ENCODE measurements around the gene WDR76. TPM values are rescaled to one million over a fixed set of nuclear protein-coding genes. Genes with fewer than 3 reads are reported as not detected.

WDR76 gene
- total RNA-seq, 1 donor from 2014 or later = 5.7 TPM

DNA sequence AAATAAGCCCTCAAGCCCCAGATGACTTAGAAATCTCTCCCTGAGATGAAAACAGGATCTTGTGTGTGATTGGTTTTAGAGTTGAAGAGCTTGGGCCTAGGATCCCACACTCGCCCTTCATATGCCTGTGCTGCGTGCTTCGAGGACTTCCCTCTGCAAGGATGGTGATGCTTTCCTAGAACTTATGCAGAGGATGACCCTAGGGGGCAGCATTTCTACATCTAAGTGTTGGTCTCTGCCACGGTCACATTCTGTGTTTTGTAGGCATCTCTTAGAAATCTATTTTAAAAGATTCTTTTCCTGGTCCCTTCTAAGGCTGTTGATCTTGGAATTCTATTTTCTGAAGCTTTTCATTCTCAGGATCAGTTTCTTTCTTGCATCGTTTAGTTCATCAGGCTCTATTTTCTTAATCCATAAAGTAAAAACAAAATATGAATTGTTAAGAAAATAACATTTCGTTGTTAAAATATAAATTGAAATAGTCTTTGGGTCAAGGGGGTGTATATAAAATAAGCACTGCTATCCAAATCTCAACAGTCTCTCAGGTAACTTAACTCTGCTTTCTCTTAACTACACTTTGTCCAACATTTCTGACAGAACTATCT, 45.7 kb downstream of the WDR76 start:
- H3K9me3 ChIP-seq (ENCODE audit: control insufficient read depth in 3 of 3, low read length in 3 of 3) = no peaks in the 10 kb centered on the region
- H3K36me3 ChIP-seq (ENCODE audit: control insufficient read depth in 3 of 3, insufficient read depth in 3 of 3, low read length in 3 of 3) = peaks cover 0 to 2% (median 0%) of the 10 kb centered on the region in 3 donors
- no peaks in the 10 kb centered on the region for H3K4me1 ChIP-seq (ENCODE audit: control insufficient read depth in 3 of 3, insufficient read depth in 3 of 3, low read length in 3 of 3)
- no peaks in the 10 kb centered on the region for H3K27me3 ChIP-seq (ENCODE audit: control insufficient read depth in 3 of 3, insufficient read depth in 3 of 3, low read length in 3 of 3)
- H3K9ac ChIP-seq (ENCODE audit: low read depth in 1 of 3, low read length in 3 of 3) = no peak overlapping the region
- H3K27ac ChIP-seq (ENCODE audit: low read depth, low read length) = no peak overlapping the region
- no peak overlapping the region for H3K4me3 ChIP-seq (ENCODE audit: low read length in 3 of 3)

DNA sequence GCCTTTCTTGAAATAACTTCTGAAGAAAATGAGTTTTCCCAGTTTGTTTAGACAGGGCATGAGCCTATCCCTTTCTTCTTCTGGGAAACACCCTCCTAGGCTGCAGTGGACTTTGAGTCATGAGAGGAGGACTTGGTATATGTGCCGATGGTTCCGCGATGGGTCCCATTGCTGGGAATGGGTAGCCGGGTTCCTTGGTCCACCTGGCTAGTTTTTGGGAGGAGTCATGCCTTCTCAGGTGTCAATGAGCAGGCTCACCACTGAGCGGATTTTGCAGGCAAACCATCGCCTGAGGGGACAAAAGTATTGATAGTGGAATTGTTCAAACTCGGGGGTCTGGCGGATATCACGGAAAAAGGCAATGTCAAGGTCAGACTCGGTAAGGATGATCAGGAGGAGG, 46.8 kb downstream of the WDR76 start:
- H3K27me3 ChIP-seq (ENCODE audit: control insufficient read depth in 3 of 3, insufficient read depth in 3 of 3, low read length in 3 of 3) = no peaks in the 10 kb centered on the region
- no peak overlapping the region for H3K9ac ChIP-seq (ENCODE audit: low read depth in 1 of 3, low read length in 3 of 3)
- H3K9me3 ChIP-seq (ENCODE audit: control insufficient read depth in 3 of 3, low read length in 3 of 3) = no peaks in the 10 kb centered on the region
- H3K27ac ChIP-seq (ENCODE audit: low read depth, low read length) = no peak overlapping the region
- peaks cover 0 to 2% (median 0%) of the 10 kb centered on the region in 3 donors for H3K36me3 ChIP-seq (ENCODE audit: control insufficient read depth in 3 of 3, insufficient read depth in 3 of 3, low read length in 3 of 3)
- H3K4me1 ChIP-seq (ENCODE audit: control insufficient read depth in 3 of 3, insufficient read depth in 3 of 3, low read length in 3 of 3) = no peaks in the 10 kb centered on the region
- no peak overlapping the region for H3K4me3 ChIP-seq (ENCODE audit: low read length in 3 of 3)

DNA sequence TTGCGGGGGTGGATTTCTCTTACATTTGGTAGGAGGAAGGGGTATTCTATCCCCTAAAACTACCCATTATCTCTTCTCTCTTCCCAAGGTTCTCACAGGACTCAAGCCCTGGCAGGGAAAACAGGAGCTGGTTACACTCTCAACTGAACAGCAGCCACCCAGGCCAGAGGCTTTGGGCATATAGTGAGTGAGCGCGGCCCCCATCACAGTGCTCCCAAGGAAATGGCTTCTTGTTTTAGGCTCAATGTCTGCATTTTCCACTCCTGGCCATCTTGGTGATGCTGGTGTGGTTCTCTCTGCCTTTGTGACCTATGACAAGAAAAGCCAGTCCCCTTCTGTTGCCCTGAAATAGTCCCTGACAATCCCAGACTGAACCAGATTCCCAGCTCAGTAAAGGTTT, 50.1 kb downstream of the WDR76 start:
- Histone ChIP-seq H3K9me3 (ENCODE audit: control insufficient read depth in 3 of 3, low read length in 3 of 3) (no peaks in the 10 kb centered on the region), H3K9ac (ENCODE audit: low read depth in 1 of 3, low read length in 3 of 3) (no peak overlapping the region), H3K36me3 (ENCODE audit: control insufficient read depth in 3 of 3, insufficient read depth in 3 of 3, low read length in 3 of 3) (peaks cover 0 to 2% (median 0%) of the 10 kb centered on the region in 3 donors), H3K4me1 (ENCODE audit: control insufficient read depth in 3 of 3, insufficient read depth in 3 of 3, low read length in 3 of 3) (no peaks in the 10 kb centered on the region), H3K27ac (ENCODE audit: low read depth, low read length) (no peak overlapping the region), H3K4me3 (ENCODE audit: low read length in 3 of 3) (no peak overlapping the region), H3K27me3 (ENCODE audit: control insufficient read depth in 3 of 3, insufficient read depth in 3 of 3, low read length in 3 of 3) (no peaks in the 10 kb centered on the region)

DNA sequence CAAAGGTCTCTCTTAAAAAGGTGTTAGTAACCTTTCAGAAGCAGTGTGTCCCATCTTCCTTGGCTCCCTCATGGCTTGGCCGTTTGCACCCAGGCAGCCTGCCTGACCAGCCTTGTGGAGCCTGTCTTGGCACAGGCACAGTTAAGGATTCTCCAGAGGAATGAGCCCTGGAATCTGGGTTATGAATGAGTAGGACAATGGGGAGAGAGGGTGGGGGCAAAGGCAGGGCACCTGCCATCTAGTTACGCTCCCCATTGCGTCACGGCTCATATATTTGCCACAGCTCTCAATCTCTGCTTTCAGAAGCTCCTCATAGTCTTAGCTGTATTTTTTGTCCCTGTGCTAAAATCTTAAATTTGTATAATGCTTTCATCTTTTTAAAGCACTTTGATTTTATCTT, 50.6 kb downstream of the WDR76 start:
- Histone ChIP-seq H3K27ac (ENCODE audit: low read depth, low read length) (no peak overlapping the region), H3K27me3 (ENCODE audit: control insufficient read depth in 3 of 3, insufficient read depth in 3 of 3, low read length in 3 of 3) (no peaks in the 10 kb centered on the region), H3K4me3 (ENCODE audit: low read length in 3 of 3) (no peak overlapping the region), H3K9me3 (ENCODE audit: control insufficient read depth in 3 of 3, low read length in 3 of 3) (no peaks in the 10 kb centered on the region), H3K9ac (ENCODE audit: low read depth in 1 of 3, low read length in 3 of 3) (no peak overlapping the region), H3K4me1 (ENCODE audit: control insufficient read depth in 3 of 3, insufficient read depth in 3 of 3, low read length in 3 of 3) (no peaks in the 10 kb centered on the region), H3K36me3 (ENCODE audit: control insufficient read depth in 3 of 3, insufficient read depth in 3 of 3, low read length in 3 of 3) (peaks cover 0 to 2% (median 0%) of the 10 kb centered on the region in 3 donors)

DNA sequence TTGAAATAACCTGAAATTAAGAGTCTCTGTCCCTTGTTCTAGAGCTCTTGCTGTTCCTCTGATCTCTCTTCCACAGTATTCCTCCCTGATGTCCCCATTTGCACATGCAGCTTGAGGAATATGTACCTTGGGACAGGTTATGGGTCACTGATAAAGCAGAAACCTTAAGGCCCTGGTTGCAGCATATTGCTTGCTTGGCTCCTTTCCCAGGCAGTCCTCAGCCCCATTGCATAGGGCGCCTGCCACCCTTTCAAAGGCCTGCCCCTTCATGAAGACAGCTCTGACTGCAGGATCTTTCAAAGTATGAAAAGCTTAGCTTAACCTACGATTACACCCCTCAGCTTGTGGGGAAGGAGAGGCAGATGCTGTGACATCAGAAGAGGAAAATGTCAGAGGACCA, 51.6 kb downstream of the WDR76 start:
- H3K4me3 ChIP-seq (ENCODE audit: low read length in 3 of 3) = no peak overlapping the region
- H3K27me3 ChIP-seq (ENCODE audit: control insufficient read depth in 3 of 3, insufficient read depth in 3 of 3, low read length in 3 of 3) = peaks cover 0 to 2% (median 0%) of the 10 kb centered on the region in 3 donors
- no peaks in the 10 kb centered on the region for H3K9me3 ChIP-seq (ENCODE audit: control insufficient read depth in 3 of 3, low read length in 3 of 3)
- peaks cover 0 to 2% (median 0%) of the 10 kb centered on the region in 3 donors for H3K36me3 ChIP-seq (ENCODE audit: control insufficient read depth in 3 of 3, insufficient read depth in 3 of 3, low read length in 3 of 3)
- no peaks in the 10 kb centered on the region for H3K4me1 ChIP-seq (ENCODE audit: control insufficient read depth in 3 of 3, insufficient read depth in 3 of 3, low read length in 3 of 3)
- no peak overlapping the region for H3K27ac ChIP-seq (ENCODE audit: low read depth, low read length)
- H3K9ac ChIP-seq (ENCODE audit: low read depth in 1 of 3, low read length in 3 of 3) = no peak overlapping the region

DNA sequence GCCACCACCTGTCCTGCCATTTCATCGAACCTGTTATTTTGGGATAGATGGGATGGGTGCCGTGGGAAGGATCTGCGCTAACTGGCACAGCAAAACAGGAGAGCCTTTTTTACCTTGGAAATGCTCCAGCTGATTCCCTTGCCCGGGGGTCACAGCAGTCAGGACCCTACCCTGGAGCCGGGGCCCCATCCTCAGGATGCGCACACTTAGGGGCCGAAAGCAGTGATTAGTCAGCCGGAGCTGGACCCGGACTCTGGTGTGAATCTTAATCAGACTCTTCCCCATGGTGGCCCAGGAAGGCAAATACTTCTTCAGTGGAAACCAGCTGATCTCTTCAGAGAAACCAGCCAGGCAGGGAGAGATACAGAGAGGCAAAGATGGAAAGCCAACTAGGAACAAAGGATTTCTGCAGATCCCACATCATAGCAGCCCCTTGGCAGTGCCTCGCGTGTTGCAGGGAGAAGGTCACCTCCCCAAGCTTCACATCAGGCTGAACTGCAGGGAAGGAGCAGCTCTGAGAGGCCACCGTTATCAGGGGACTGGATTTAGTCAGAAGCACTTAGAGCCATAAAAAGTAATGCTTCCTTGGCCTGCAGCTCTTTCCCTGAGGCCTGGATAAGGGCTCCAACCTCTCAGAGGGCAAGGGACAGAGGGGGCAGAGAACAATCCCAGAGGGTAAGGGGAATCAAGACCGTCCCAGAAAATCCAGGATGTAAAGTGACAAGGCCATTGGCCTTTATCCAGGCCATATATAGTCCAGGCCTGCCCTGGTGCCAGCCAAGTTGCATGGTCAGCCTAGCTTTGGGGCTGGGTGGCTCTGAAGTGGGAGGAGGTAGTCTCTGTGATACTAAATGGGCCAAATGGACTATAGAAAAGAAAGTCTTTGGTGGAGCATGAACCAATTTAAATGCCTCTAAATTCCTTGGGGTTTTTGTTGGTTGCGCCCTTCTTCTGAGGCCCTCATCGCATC, 52.9 kb downstream of the WDR76 start:
- Histone ChIP-seq H3K27me3 (ENCODE audit: control insufficient read depth in 3 of 3, insufficient read depth in 3 of 3, low read length in 3 of 3) (peaks cover 0 to 2% (median 0%) of the 10 kb centered on the region in 3 donors), H3K4me3 (ENCODE audit: low read length in 3 of 3) (no peak overlapping the region), H3K27ac (ENCODE audit: low read depth, low read length) (no peak overlapping the region), H3K9me3 (ENCODE audit: control insufficient read depth in 3 of 3, low read length in 3 of 3) (no peaks in the 10 kb centered on the region), H3K9ac (ENCODE audit: low read depth in 1 of 3, low read length in 3 of 3) (no peak overlapping the region), H3K36me3 (ENCODE audit: control insufficient read depth in 3 of 3, insufficient read depth in 3 of 3, low read length in 3 of 3) (no peaks in the 10 kb centered on the region), H3K4me1 (ENCODE audit: control insufficient read depth in 3 of 3, insufficient read depth in 3 of 3, low read length in 3 of 3) (no peaks in the 10 kb centered on the region)

DNA sequence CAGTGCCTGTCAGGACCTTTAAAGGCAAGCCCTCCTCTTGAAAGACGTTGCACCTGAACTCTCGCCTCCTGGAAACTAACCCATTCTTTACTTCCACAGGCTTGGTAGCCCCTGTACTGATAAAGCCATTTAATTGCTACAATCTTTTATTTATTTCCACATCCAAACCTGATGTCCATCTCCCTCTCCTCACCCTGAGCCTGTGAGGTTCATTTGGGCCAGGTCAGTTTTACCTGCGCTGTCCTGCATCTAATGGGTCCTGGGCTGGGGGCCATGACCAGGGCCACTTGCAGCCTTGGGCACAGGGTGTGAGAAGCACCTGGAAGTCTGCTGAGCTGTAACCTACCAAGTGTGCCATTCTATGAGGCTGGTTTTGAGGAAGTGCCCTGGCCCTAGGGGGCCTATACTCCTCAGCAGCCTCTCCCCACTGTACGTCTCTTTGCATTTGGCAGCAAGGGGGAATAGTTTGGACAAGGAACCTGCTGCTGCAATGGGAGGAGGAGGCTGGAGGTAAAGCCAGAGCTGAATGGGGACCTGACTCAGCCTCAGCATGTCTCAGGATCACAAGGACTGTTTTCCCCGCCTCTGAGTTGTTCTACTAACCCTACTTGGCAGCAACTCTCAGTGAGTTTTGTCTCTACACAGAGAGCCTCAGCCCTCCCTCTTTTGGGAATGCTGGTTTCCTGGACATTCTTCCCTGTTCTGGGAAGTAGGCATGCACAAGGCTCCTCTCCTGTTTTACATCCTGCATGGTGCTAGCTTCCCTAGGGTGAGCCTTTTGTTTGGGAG, 53.8 kb downstream of the WDR76 start:
- Histone ChIP-seq H3K36me3 (ENCODE audit: control insufficient read depth in 3 of 3, insufficient read depth in 3 of 3, low read length in 3 of 3) (no peaks in the 10 kb centered on the region), H3K9me3 (ENCODE audit: control insufficient read depth in 3 of 3, low read length in 3 of 3) (no peaks in the 10 kb centered on the region), H3K4me1 (ENCODE audit: control insufficient read depth in 3 of 3, insufficient read depth in 3 of 3, low read length in 3 of 3) (no peaks in the 10 kb centered on the region), H3K27ac (ENCODE audit: low read depth, low read length) (no peak overlapping the region), H3K9ac (ENCODE audit: low read depth in 1 of 3, low read length in 3 of 3) (no peak overlapping the region), H3K4me3 (ENCODE audit: low read length in 3 of 3) (no peak overlapping the region), H3K27me3 (ENCODE audit: control insufficient read depth in 3 of 3, insufficient read depth in 3 of 3, low read length in 3 of 3) (peaks cover 0 to 2% (median 0%) of the 10 kb centered on the region in 3 donors)

DNA sequence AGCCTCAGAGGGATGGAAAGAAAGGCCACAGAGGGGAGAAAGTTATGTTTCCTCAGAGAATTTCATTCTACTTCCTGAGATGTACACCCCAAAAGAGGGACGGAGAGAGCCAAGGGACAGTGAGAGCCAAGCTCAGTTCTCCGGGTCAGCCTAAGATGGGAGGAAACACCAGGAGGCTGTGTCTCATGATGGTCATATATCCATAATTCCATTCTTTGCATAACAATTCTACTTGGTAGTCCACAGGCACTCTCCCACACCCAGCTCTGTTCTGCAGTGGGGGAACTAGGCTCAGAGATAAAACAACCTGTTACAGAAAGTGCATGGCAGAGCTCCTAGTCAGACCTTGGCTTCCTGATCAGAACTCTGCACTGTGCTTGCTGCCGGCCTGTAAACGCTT, 54.4 kb downstream of the WDR76 start:
- H3K9ac ChIP-seq (ENCODE audit: low read depth in 1 of 3, low read length in 3 of 3) = no peak overlapping the region
- H3K9me3 ChIP-seq (ENCODE audit: control insufficient read depth in 3 of 3, low read length in 3 of 3) = no peaks in the 10 kb centered on the region
- H3K4me1 ChIP-seq (ENCODE audit: control insufficient read depth in 3 of 3, insufficient read depth in 3 of 3, low read length in 3 of 3) = no peaks in the 10 kb centered on the region
- no peak overlapping the region for H3K4me3 ChIP-seq (ENCODE audit: low read length in 3 of 3)
- H3K36me3 ChIP-seq (ENCODE audit: control insufficient read depth in 3 of 3, insufficient read depth in 3 of 3, low read length in 3 of 3) = no peaks in the 10 kb centered on the region
- peaks cover 0 to 2% (median 0%) of the 10 kb centered on the region in 3 donors for H3K27me3 ChIP-seq (ENCODE audit: control insufficient read depth in 3 of 3, insufficient read depth in 3 of 3, low read length in 3 of 3)
- H3K27ac ChIP-seq (ENCODE audit: low read depth, low read length) = no peak overlapping the region

DNA sequence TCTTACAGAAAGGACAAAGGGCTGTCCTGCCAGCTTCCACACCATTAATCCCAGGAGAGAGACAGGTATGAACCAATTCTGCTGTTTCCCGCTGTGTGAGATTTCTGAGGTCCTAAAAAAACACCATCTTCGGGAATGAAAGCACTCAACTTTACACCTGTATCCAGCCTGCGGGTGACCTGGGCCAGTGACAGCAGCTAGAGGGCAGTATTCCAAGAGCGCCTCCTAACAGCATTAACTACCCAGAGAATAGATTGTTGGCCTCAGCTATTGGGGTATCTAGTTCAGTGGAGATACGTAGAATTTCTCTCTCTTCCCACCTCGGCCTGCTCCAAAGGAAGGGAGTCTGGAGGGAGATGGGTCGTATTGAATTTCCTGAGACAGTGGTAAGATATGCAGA, 55.1 kb downstream of the WDR76 start:
- Histone ChIP-seq H3K9me3 (ENCODE audit: control insufficient read depth in 3 of 3, low read length in 3 of 3) (no peaks in the 10 kb centered on the region), H3K9ac (ENCODE audit: low read depth in 1 of 3, low read length in 3 of 3) (no peak overlapping the region), H3K36me3 (ENCODE audit: control insufficient read depth in 3 of 3, insufficient read depth in 3 of 3, low read length in 3 of 3) (no peaks in the 10 kb centered on the region), H3K27ac (ENCODE audit: low read depth, low read length) (no peak overlapping the region), H3K4me3 (ENCODE audit: low read length in 3 of 3) (no peak overlapping the region), H3K4me1 (ENCODE audit: control insufficient read depth in 3 of 3, insufficient read depth in 3 of 3, low read length in 3 of 3) (no peaks in the 10 kb centered on the region), H3K27me3 (ENCODE audit: control insufficient read depth in 3 of 3, insufficient read depth in 3 of 3, low read length in 3 of 3) (peaks cover 0 to 2% (median 0%) of the 10 kb centered on the region in 3 donors)
